ENCODE data around the gene SLCO4A1. TPM values are rescaled to one million over a fixed set of nuclear protein-coding genes. Genes with fewer than 3 reads are reported as not detected.

SLCO4A1 gene
- total and polyA plus RNA-seq, 9 donors = 1.1 to 10.9 (median 3.7) TPM

DNA sequence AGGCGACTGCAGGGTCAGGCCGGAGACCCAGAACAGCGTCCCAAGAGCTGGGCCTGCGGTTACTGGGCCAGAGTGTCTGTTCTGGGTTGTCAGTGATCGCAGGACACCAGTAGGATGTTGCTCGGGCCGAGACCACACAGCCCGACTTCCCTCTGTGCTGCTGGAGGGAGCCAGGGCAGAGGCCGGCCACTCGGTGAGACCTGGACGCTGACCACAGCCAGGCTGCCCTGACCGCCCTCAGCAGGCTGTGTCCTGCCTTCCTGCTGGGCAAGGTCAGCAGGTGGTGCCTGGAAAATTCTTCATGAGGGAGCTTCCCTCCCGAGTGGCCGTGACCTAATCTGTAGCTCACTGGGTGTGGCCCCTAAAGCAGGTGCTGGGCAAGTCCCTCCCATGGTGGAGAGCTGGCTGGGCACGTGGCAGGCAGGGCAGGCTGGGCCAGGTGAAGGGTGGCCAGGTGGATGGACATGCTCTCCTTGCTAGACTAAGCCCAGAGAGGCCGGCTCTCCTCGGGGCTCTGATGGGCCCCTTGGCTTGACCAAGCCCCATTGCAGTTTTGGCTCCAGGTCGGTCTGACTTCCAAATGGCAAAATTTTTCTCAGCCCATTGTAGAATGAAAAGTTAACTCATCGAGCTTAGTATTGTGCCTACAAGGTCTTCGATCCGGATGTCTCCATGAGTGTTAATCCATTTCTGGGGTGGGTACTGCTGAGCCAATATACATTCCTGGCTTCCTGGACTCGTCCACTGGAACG, 1.9 kb downstream of the SLCO4A1 start:
- intact Hi-C loops (cut with DNase I) = loop anchor here in 1 of 4 donors (10.0 kb wide), 1 partner anchor 239 kb away; the partner anchor contains the start of gene CABLES2
- Histone ChIP-seq H3K9me3 (no peaks in the 10 kb centered on the region), H3K27ac (no peak overlapping the region), H3K36me3 (no peaks in the 10 kb centered on the region), H3K27me3 (no peaks in the 10 kb centered on the region), H3K4me1 (ENCODE audit: insufficient read depth) (peaks cover 23% of the 10 kb centered on the region), H3K4me3 (no peak overlapping the region)
- DNase-seq = peak in 1 of 5 donors; percentile 31
- WGBS, 3 donors = 75 to 88% (median 76%) methylated on average over 22 to 23 of the region's 23 CpGs
- TF ChIP-seq EP300 (IDR thresholded peaks at IDR 0.05) (no peak), CTCF (IDR thresholded peaks at IDR 0.05) (no peak), POLR2A (IDR thresholded peaks at IDR 0.05) (no peak)

DNA sequence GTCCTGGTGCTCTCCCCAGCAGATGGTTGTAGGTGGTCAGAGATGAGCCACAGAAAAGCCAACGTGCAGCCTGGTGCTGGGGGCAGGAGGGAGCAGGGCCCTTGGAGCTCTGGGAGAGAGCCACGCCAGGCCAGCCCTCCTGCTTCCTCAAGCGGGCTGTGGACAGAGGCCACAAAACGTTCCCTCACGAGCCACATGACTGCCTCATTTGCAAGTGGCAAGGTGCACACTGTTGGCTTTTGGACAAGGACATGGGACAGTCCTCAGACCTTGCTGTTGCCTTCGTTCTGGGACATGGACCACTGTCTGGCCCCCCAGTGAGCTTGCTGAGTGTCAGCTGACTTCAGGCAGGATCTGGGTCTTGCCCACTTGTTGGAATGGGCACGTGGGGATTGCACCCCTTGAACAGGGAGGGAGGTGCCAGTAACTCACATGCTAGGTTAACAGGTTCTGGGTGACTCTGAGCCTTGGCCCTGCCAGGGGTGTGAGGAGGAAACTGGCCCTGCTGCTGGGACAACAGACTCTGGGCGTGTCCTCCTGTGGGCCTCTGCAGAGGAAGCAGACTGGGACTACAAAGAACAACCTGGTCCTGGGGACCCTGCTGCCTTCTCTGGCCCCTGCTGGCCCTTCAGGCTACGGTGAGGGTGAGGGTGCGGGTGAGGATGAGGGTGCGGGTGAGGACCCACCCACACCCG, 2.6 kb downstream of the SLCO4A1 start:
- Histone ChIP-seq H3K4me1 (ENCODE audit: insufficient read depth) (peaks cover 23% of the 10 kb centered on the region), H3K36me3 (no peaks in the 10 kb centered on the region), H3K27ac (no peak overlapping the region), H3K9me3 (no peaks in the 10 kb centered on the region), H3K4me3 (no peak overlapping the region), H3K27me3 (no peaks in the 10 kb centered on the region)
- peak in 1 of 5 donors; percentile 25 for DNase-seq
- TF ChIP-seq POLR2A (IDR thresholded peaks at IDR 0.05) (no peak), EP300 (IDR thresholded peaks at IDR 0.05) (no peak), CTCF (IDR thresholded peaks at IDR 0.05) (no peak)
- intact Hi-C loops (cut with DNase I) = loop anchor here in 1 of 4 donors (10.0 kb wide), 1 partner anchor 240 kb away; the partner anchor contains the start of gene CABLES2
- 79 to 89% (median 84%) methylated on average over 12 of the region's 12 CpGs for WGBS, 3 donors

GRCh38 chr20:62645613-62646012, 3.3 kb downstream of the SLCO4A1 start:
- H3K4me3 ChIP-seq = no peak overlapping the region
- intact Hi-C loops (cut with DNase I) = loop anchor here in 1 of 4 donors (10.0 kb wide), 1 partner anchor 241 kb away; the partner anchor contains the start of gene CABLES2
- WGBS, 3 donors = 85 to 86% (median 86%) methylated on average over 15 of the region's 15 CpGs
- no peak overlapping the region for H3K27ac ChIP-seq
- no peaks in the 10 kb centered on the region for H3K27me3 ChIP-seq
- no peaks in the 10 kb centered on the region for H3K9me3 ChIP-seq
- no peak for DNase-seq
- peaks cover 23% of the 10 kb centered on the region for H3K4me1 ChIP-seq (ENCODE audit: insufficient read depth)
- no peaks in the 10 kb centered on the region for H3K36me3 ChIP-seq
- no peak for TF ChIP-seq EP300 (IDR thresholded peaks at IDR 0.05)
- no peak for TF ChIP-seq POLR2A (IDR thresholded peaks at IDR 0.05)
- TF ChIP-seq CTCF (IDR thresholded peaks at IDR 0.05) = no peak

GRCh38 chr20:62646851-62647520, 4.7 kb downstream of the SLCO4A1 start:
- no peaks in the 10 kb centered on the region for H3K9me3 ChIP-seq
- 93 to 94% (median 93%) methylated on average over 12 of the region's 12 CpGs for WGBS, 3 donors
- H3K4me1 ChIP-seq (ENCODE audit: insufficient read depth) = peaks cover 21% of the 10 kb centered on the region
- intact Hi-C loops (cut with DNase I) = loop anchor here in 1 of 4 donors (10.0 kb wide), 1 partner anchor 242 kb away; the partner anchor contains the start of gene CABLES2
- H3K27me3 ChIP-seq = no peaks in the 10 kb centered on the region
- H3K27ac ChIP-seq = peak overlapping the region; percentile 81 to 83
- no peak for DNase-seq
- TF ChIP-seq EP300 (IDR thresholded peaks at IDR 0.05) (no peak), CTCF (IDR thresholded peaks at IDR 0.05) (no peak)
- no peaks in the 10 kb centered on the region for H3K36me3 ChIP-seq
- no peak overlapping the region for H3K4me3 ChIP-seq

Data from ovary (tissue), 9 donors.